Stimulated activated naive CD8-positive, alpha-beta T cell treated with anti-CD3 and anti-CD28 coated beads, Interleukin-15, Interleukin-2, amounts not matched to agents 100 ng/mL and 50 ng/mL, for 24 hours (primary cell): ENCODE measurements around the gene TNIP1.

Experiments used
- H3K27ac Mint-ChIP-seq: one replicate; pipeline ENCODE4 v1.8.0; 2021; ENCODE audit warnings: mild to moderate bottlenecking, mixed read lengths
- H3K27me3 Mint-ChIP-seq: one replicate; pipeline ENCODE4 v1.8.0; 2021; ENCODE audit warnings: mixed read lengths
- H3K36me3 Mint-ChIP-seq: one replicate; pipeline ENCODE4 v1.8.0; 2021; ENCODE audit warnings: low read depth, mixed read lengths
- H3K4me1 Mint-ChIP-seq: one replicate; pipeline ENCODE4 v1.8.0; 2021; ENCODE audit warnings: low read depth, mixed read lengths
- H3K4me3 Mint-ChIP-seq: one replicate; pipeline ENCODE4 v1.8.0; 2021; ENCODE audit warnings: mild to moderate bottlenecking, mixed read lengths
- H3K9me3 Mint-ChIP-seq: one replicate; pipeline ENCODE4 v1.8.0; 2021; ENCODE audit warnings: mixed read lengths

TNIP1 gene

GRCh38 chr5:151070449-151070848, 10.4 kb downstream of the TNIP1 start:
- H3K27ac Mint-ChIP-seq, result no peak overlapping the region
- H3K4me3 Mint-ChIP-seq, result no peak overlapping the region
- no peaks in the 10 kb centered on the region for H3K27me3 Mint-ChIP-seq
- no peaks in the 10 kb centered on the region for H3K9me3 Mint-ChIP-seq
- H3K4me1 Mint-ChIP-seq, result peaks cover 89% of the 10 kb centered on the region
- peaks cover 85% of the 10 kb centered on the region for H3K36me3 Mint-ChIP-seq

GRCh38 chr5:151068433-151069197, 12.2 kb downstream of the TNIP1 start:
- peaks cover 74% of the 10 kb centered on the region for H3K36me3 Mint-ChIP-seq
- no peaks in the 10 kb centered on the region for H3K27me3 Mint-ChIP-seq
- peak overlapping the region; percentile 76 for H3K27ac Mint-ChIP-seq
- no peaks in the 10 kb centered on the region for H3K9me3 Mint-ChIP-seq
- peaks cover 95% of the 10 kb centered on the region for H3K4me1 Mint-ChIP-seq
- H3K4me3 Mint-ChIP-seq, result peak overlapping the region; percentile 58

- H3K27me3 Mint-ChIP-seq, result no peaks in the 10 kb centered on the region
- no peaks in the 10 kb centered on the region for H3K9me3 Mint-ChIP-seq
- H3K27ac Mint-ChIP-seq, result peak overlapping the region; percentile 76
- H3K36me3 Mint-ChIP-seq, result peaks cover 73% of the 10 kb centered on the region
- peak overlapping the region; percentile 58 for H3K4me3 Mint-ChIP-seq
- H3K4me1 Mint-ChIP-seq, result peaks cover 100% of the 10 kb centered on the region
Observed at GRCh38 chr5:151067632-151068432, 13.0 kb downstream of the TNIP1 start.

GRCh38 chr5:151066920-151067319, 13.9 kb downstream of the TNIP1 start:
- Mint-ChIP-seq H3K9me3 (no peaks in the 10 kb centered on the region), H3K27ac (peak overlapping the region; percentile 89), H3K4me3 (peak overlapping the region; percentile 58), H3K4me1 (peaks cover 100% of the 10 kb centered on the region), H3K36me3 (peaks cover 75% of the 10 kb centered on the region), H3K27me3 (no peaks in the 10 kb centered on the region)

- Mint-ChIP-seq H3K36me3 (peaks cover 74% of the 10 kb centered on the region), H3K9me3 (no peaks in the 10 kb centered on the region), H3K27me3 (no peaks in the 10 kb centered on the region), H3K27ac (peak overlapping the region; percentile 89), H3K4me1 (peaks cover 100% of the 10 kb centered on the region), H3K4me3 (peak overlapping the region; percentile 52)
Observed at GRCh38 chr5:151065609-151066008, 15.2 kb downstream of the TNIP1 start.

- H3K36me3 Mint-ChIP-seq, result peaks cover 75% of the 10 kb centered on the region
- H3K4me3 Mint-ChIP-seq, result no peak overlapping the region
- no peaks in the 10 kb centered on the region for H3K9me3 Mint-ChIP-seq
- H3K4me1 Mint-ChIP-seq, result peaks cover 100% of the 10 kb centered on the region
- H3K27me3 Mint-ChIP-seq, result no peaks in the 10 kb centered on the region
- peak overlapping the region; percentile 63 for H3K27ac Mint-ChIP-seq
Observed at GRCh38 chr5:151064916-151065499, 15.8 kb downstream of the TNIP1 start.

- peak overlapping the region; percentile 85 for H3K27ac Mint-ChIP-seq
- H3K9me3 Mint-ChIP-seq, result no peaks in the 10 kb centered on the region
- peak overlapping the region; percentile 36 for H3K4me3 Mint-ChIP-seq
- H3K36me3 Mint-ChIP-seq, result peaks cover 80% of the 10 kb centered on the region
- H3K27me3 Mint-ChIP-seq, result no peaks in the 10 kb centered on the region
- H3K4me1 Mint-ChIP-seq, result peaks cover 100% of the 10 kb centered on the region
Observed at GRCh38 chr5:151063142-151063989, 17.5 kb downstream of the TNIP1 start.

GRCh38 chr5:151062405-151063141, 18.3 kb downstream of the TNIP1 start:
- Mint-ChIP-seq H3K27ac (peak overlapping the region; percentile 85), H3K36me3 (peaks cover 77% of the 10 kb centered on the region), H3K4me1 (peaks cover 94% of the 10 kb centered on the region), H3K27me3 (no peaks in the 10 kb centered on the region), H3K9me3 (no peaks in the 10 kb centered on the region), H3K4me3 (peak overlapping the region; percentile 36)

- Mint-ChIP-seq H3K27me3 (no peaks in the 10 kb centered on the region), H3K9me3 (no peaks in the 10 kb centered on the region), H3K27ac (peak overlapping the region; percentile 96), H3K4me3 (peak overlapping the region; percentile 66), H3K4me1 (peaks cover 88% of the 10 kb centered on the region), H3K36me3 (peaks cover 75% of the 10 kb centered on the region)
Observed at GRCh38 chr5:151060742-151061141, 20.1 kb downstream of the TNIP1 start.

GRCh38 chr5:151058891-151059489, 21.8 kb downstream of the TNIP1 start:
- H3K27me3 Mint-ChIP-seq, result no peaks in the 10 kb centered on the region
- peak overlapping the region; percentile 66 for H3K4me3 Mint-ChIP-seq
- peaks cover 76% of the 10 kb centered on the region for H3K4me1 Mint-ChIP-seq
- peak overlapping the region; percentile 96 for H3K27ac Mint-ChIP-seq
- H3K36me3 Mint-ChIP-seq, result peaks cover 87% of the 10 kb centered on the region
- H3K9me3 Mint-ChIP-seq, result no peaks in the 10 kb centered on the region

- Mint-ChIP-seq H3K27me3 (no peaks in the 10 kb centered on the region), H3K9me3 (no peaks in the 10 kb centered on the region), H3K4me3 (no peak overlapping the region), H3K4me1 (peaks cover 75% of the 10 kb centered on the region), H3K36me3 (peaks cover 88% of the 10 kb centered on the region), H3K27ac (no peak overlapping the region)
Observed at GRCh38 chr5:151058301-151058700, 22.5 kb downstream of the TNIP1 start.

- Mint-ChIP-seq H3K4me3 (no peak overlapping the region), H3K9me3 (no peaks in the 10 kb centered on the region), H3K36me3 (peaks cover 81% of the 10 kb centered on the region), H3K27ac (no peak overlapping the region), H3K27me3 (no peaks in the 10 kb centered on the region), H3K4me1 (peaks cover 70% of the 10 kb centered on the region)
Observed at GRCh38 chr5:151056379-151057325, 24.2 kb downstream of the TNIP1 start.

GRCh38 chr5:151055336-151055735, 25.5 kb downstream of the TNIP1 start:
- H3K4me1 Mint-ChIP-seq, result peaks cover 60% of the 10 kb centered on the region
- no peak overlapping the region for H3K27ac Mint-ChIP-seq
- no peaks in the 10 kb centered on the region for H3K27me3 Mint-ChIP-seq
- H3K9me3 Mint-ChIP-seq, result no peaks in the 10 kb centered on the region
- peaks cover 79% of the 10 kb centered on the region for H3K36me3 Mint-ChIP-seq
- H3K4me3 Mint-ChIP-seq, result no peak overlapping the region
